Epithelial cell of proximal tubule (primary cell): ENCODE measurements around the gene CCDC9. TPM values are rescaled to one million over a fixed set of nuclear protein-coding genes. Genes with fewer than 3 reads are reported as not detected.

Source experiments
- DNase-seq: peaks from one replicate; pipeline ENCODE4 v3.0.0-alpha.2; 2011; ENCODE audit warnings: low read depth
- H3K4me3 ChIP-seq: 2 replicates; pipeline ENCODE4 v1.5.1; 2011; ENCODE audit warnings: low read depth, mild to moderate bottlenecking, low read length
- CTCF ChIP-seq: conservative IDR thresholded peaks from 2 replicates; pipeline ENCODE4 v1.5.1; 2012; ENCODE audit warnings: low read depth, mild to moderate bottlenecking, low read length
- total RNA-seq: library from RNA; depleted of rRNA; stranded (reverse); fragments of >200 nt; gene quantifications from 2 replicates; pipeline ENCODE4 v1.2.3, GENCODE V29; 2015

Gene CCDC9
- total RNA-seq, 1 donor from 2014 or later: 17.8 TPM

- TF ChIP-seq CTCF: no peak
- H3K4me3 ChIP-seq: no peak overlapping the region
- DNase-seq: no peak
Measured at GRCh38 chr19:47306303-47306702, 50.0 kb downstream of the CCDC9 start.

- no peak for TF ChIP-seq CTCF
- no peak overlapping the region for H3K4me3 ChIP-seq
- DNase-seq: no peak
Measured at GRCh38 chr19:47309038-47309437, 52.7 kb downstream of the CCDC9 start.

GRCh38 chr19:47309608-47310007, 53.3 kb downstream of the CCDC9 start, which contains the start of gene C5AR1:
Gene C5AR1, plus strand, starts transcription at chr19:47309861. Its CDS starts 35 bp downstream, at chr19:47309896.
- no peak for TF ChIP-seq CTCF
- DNase-seq: no peak
- no peak within 1 kb of the TSS for H3K4me3 ChIP-seq

GRCh38 chr19:47310323-47310722, 54.0 kb downstream of the CCDC9 start:
- no peak overlapping the region for H3K4me3 ChIP-seq
- DNase-seq: no peak
- TF ChIP-seq CTCF: no peak

- no peak overlapping the region for H3K4me3 ChIP-seq
- no peak for TF ChIP-seq CTCF
- no peak for DNase-seq
Measured at GRCh38 chr19:47310819-47311218, 54.5 kb downstream of the CCDC9 start.

GRCh38 chr19:47312366-47313006, 56.2 kb downstream of the CCDC9 start:
- DNase-seq: no peak
- no peak for TF ChIP-seq CTCF
- no peak overlapping the region for H3K4me3 ChIP-seq

- TF ChIP-seq CTCF: no peak
- no peak overlapping the region for H3K4me3 ChIP-seq
- DNase-seq: no peak
Measured at GRCh38 chr19:47313754-47314295, 57.5 kb downstream of the CCDC9 start.
